NCI-H2081 (cell line): ENCODE measurements around the gene TFEB.

Experiments
- DNase-seq, 2 experiments: peaks; one replicate each; lab custom pipeline; 2025; lab: John Stamatoyannopoulos, UW

The TFEB gene

GRCh38 chr6:41763470-41763869, 28.1 kb upstream of the TFEB start:
- DNase-seq = peak in 1 of 2 experiments; percentile 45

GRCh38 chr6:41759905-41760579, 24.6 kb upstream of the TFEB start:
- DNase-seq = no peak

- DNase-seq = no peak
Measured at GRCh38 chr6:41759106-41759904, 23.9 kb upstream of the TFEB start.

- no peak for DNase-seq
Measured at GRCh38 chr6:41758641-41759035, 23.2 kb upstream of the TFEB start.

- no peak for DNase-seq
Measured at GRCh38 chr6:41757931-41758640, 22.7 kb upstream of the TFEB start.

- DNase-seq = no peak
Measured at GRCh38 chr6:41757271-41757670, 21.9 kb upstream of the TFEB start.

DNA sequence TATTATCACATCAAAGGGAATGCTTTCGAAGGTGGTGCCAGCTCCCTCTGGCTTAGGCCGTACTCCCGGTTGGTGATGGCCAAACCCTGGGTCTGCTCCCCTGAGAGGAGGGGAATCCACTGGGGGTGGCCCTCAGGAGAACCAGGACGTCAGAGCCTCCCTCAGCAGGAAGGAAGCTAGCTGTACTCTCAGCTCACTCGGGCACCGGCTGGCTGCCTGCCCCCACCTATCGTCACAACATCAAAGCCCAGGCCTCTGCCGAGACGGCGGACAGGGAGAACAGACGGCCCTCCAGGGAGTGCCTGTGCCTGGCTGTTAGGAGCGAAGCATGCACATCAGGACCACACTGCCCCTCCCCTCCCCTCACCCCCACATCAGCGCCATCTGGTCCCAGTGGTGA, 20.9 kb upstream of the TFEB start:
- no peak for DNase-seq

DNA sequence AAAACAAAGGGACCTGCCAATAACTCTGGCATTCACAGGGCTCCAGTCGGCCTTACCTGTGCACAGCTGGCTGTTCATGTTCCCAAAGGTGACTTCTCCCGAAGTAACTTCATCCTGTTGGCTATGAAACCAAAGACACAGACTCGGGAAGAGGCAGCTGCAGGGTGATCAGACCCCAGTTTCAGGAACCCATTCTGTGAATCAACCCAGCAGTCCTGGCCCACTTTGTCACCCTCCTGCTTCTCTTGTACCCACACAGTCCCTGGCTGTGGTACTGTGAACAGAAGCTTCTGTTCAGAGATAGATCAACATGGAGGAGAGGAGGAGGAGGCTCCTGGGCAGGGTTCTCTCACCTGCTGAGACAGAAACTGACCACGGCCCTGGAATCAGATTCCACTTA, 20.5 kb upstream of the TFEB start:
- DNase-seq = no peak

DNA sequence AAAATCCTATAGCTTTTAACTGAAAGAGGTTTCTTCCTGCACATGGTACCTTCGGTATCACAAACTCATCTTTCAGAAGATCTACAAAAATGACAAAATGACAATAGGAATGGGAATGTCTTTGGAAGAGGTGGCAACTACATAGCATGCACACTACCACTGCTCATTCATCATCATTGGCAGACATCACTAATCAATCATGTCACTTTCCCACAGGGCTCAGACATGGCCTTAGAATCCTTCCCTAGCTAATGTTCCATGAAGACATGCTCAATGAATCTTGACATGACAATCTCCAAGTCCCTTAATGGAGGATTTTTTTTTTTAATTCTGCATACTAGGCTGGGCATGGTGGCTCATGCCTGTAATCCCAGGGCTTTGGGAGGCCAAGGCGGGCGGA, 15.0 kb upstream of the TFEB start:
- DNase-seq = no peak

DNA sequence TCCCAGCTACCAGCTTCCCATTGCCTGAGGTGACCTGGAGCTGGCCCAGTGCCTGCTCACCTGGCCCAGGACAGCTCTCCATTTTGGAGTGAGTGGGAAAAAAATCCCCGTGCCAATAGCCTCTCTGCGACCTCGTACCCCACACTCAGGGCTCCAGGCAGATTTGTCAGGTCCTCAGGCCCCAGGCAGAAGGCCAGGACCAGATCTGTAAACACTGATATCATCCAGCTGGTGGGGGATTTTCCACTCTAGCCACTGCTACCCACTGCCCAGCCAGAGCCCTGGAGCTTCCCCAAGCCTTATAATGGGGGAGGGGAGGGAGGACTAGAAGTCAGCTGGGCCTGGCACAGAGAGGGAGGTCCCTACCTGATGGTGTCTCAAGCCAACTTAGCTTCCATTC, 13.1 kb upstream of the TFEB start:
- DNase-seq = no peak

GRCh38 chr6:41748102-41748477, 12.7 kb upstream of the TFEB start:
- no peak for DNase-seq

GRCh38 chr6:41747256-41748101, 12.1 kb upstream of the TFEB start, which contains the start of gene PGC:
TSS of gene PGC (minus strand) at chr6:41747397. CDS start at chr6:41747334, 63 bp downstream.
- no peak for DNase-seq

DNA sequence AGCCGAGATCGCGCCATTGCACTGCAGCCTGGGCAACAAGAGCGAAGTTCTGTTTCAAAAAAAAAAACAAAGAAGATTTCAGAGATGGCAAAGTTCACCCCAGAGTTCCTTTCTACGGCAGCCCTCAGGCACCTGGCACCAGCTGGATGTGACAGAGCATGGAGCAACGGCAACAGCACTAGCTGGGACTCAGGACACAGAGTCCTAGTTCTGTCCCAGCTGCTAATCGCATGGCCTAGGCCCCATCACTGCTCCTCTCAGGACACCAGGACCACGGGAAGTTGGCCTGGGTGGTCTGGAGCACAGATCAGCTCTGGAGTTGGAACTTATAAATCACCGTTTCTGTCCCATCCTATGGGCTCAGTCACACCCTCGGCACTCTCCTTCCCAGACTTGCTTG, 10.7 kb upstream of the TFEB start:
- DNase-seq = no peak

DNA sequence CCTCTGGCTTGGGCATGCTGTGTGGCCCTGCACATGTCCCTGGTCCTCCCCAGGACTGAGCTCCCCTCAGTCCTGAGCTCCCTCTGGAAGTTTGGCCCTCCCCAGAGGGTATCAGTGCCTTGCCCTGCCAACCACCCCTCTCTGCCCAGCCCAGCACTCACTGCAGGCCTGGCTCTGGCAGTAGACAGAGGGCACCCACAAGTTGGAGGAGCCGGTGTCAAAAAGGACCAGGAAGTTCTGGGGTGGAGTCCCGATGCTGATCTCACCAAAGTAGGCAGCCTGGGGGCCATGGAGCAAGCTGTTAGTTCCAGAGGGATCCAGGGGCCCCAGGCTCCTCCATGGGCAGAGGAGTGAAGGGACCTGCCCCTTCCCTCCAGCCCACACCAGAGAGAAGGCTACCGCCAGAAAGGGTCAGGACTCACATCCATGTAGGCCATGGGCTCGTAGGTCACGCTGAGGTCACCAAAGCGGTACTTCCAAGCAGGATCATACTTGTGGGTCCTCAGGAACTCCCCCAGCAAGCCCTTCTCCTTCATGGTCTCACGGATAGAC, 8.9 kb upstream of the TFEB start:
- no peak for DNase-seq

DNA sequence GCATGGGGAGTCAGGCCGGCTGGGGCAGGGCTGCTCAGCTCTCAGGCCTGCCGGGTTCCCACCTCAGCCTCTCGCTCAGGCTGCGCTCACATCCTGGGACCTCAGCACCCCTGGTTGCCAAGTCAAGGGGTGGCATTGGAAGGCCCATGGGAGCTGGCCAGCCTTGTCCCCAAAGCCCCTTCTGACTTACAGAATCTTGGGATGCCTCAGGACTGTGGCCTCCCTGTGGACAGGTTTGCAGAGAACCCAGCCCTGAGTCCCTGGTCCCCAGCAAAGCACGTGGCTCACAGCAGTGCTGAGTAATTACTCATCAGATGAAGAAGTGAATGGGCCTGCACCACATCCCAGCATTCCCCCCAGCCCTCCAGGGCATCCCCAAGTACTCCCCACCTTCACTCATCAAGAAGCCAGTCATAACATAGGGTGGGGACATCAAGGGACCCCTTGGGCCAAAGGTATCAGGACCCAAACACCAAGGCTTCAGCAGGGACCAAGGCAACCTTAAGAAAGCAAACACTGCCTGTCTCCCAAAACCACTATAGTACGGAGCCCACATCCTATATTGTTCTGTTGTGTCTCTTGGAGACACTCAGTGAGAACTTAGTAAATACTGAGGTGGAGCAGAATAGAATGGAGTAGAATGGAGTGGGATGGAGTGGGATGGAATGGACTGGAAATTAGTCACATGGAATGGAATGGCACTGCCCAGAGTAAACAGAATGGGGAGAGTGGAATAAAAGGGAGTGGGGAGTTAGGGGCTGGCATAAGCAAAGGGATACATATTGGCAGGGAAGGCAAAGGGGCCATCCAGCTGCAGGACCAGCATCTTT, 8.2 kb upstream of the TFEB start:
- DNase-seq = no peak

DNA sequence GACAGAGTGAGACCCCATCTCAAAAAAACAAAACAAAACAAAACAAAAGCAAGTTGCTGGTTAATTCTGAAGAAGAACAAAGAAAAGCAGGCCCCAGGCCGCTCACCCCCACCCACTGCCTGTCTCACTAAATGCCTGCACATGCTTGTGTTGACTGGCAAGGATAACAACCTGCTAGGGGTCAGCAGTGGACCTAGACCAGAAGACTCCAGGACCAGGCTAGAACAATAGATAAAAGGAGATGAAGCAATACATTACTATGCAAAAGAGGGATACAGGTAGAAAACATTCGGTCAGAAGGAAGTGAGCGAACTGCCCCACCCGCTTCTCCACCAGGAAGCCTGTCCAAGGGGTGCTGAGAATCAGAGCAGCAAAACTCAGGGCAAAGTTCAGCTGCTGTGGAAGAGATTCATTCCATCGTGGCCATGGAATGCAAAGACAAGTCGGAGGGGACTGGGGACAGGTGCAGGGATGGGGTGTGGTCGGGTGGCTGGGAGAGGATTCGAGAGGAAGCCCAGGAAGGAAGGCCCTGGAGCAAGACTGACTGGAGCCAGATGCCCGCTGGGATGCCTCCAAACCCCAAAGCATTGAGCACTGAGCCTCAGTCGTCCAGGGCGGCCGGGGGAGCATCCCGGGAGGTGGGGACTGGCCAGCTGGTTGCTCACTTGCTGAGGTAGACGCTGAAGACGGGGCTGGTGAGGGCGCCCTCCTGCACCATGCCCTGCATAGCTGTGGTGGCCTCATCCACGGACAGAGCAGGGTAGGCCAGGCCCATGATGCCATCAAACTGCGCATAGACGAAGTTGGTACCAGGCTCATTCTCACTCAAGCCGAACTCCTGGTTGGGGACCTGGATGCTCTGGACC, 6.5 kb upstream of the TFEB start:
- no peak for DNase-seq

GRCh38 chr6:41740366-41741162, 5.2 kb upstream of the TFEB start:
- DNase-seq = no peak

DNA sequence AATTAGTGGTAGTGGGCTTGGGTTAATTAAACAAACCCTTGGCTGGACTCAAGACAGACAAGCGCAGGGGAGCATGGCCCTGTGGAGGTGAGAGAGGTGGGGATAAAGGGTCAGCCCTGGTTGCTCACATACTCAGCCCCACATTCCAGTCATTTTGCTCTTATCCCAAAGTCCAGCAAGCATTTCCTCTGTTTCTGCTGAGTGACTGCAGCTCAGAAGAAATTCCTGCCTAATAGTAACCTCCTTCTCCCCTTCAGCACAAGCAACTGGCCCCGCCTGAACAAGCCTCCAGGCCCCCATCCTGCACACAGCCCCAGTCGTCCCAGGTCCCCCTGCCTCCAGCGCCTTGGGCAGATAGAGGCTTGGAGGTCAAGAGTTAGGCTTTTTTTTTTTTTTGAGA, 3.6 kb upstream of the TFEB start:
- DNase-seq = no peak

DNA sequence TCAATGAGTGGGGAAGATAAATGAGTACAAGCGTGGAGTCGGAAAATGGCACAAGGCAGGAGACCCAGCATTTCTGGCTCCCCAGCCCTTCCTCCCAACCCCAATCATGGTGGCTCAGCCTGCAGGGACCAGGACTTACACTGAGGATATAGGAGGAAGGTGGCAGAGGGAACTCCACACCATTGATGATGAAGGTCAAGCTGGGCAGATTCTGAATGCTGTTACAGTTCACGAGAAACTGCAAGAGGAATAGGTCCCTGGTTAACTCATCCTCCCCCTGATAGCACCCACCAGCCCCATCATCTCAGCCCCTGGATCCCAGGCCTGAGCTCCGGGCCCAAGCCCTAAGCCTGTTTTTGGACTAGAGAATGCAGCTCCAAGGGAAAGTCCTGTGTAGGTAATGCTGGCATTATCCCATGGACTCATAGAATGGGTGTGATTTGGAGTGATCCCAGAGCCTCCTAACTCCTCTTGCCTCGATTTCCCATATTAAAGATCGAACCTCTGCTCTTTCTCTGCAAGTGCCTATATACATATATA, 2.3 kb upstream of the TFEB start:
- no peak for DNase-seq
